Right lobe of liver (tissue), 6 donors: ENCODE results near the gene APOC3. TPM values are rescaled to one million over a fixed set of nuclear protein-coding genes. Genes with fewer than 3 reads are reported as not detected.

Source experiments
- ATAC-seq, 4 donors: fragments of 200-7000 bp; cut with Tn5 transposase; one replicate each; pipeline ENCODE4 v1.9.1; 2020; ENCODE audit warnings: mild to moderate bottlenecking in 4 of 4, moderate library complexity in 4 of 4
- DNase-seq, 3 donors: peaks; one replicate each; pipeline ENCODE4 v3.0.0-alpha.2; 2020
- H3K27ac ChIP-seq, 3 donors: fragments of 200-600 bp; one replicate each; pipeline ENCODE4 v1.8.0; 2022
- H3K27me3 ChIP-seq, 2 donors: fragments of 200-600 bp; one replicate each; pipeline ENCODE4 v1.8.0; 2022
- H3K36me3 ChIP-seq, 4 donors: fragments of 200-600 bp; sonication (generic) in 1 of 4; one replicate each; pipeline versions ENCODE4 v1.5.1 to v1.8.0; 2017 to 2022; ENCODE audit warnings: control low read depth in 1 of 4
- H3K4me1 ChIP-seq, 4 donors: fragments of 200-600 bp; sonication (generic) in 1 of 4; one replicate each; pipeline versions ENCODE4 v1.5.1 to v1.8.0; 2017 to 2022; ENCODE audit warnings: control low read depth in 1 of 4
- H3K4me3 ChIP-seq, 3 donors: fragments of 200-600 bp; one replicate each; pipeline ENCODE4 v1.8.0; 2022
- H3K9me3 ChIP-seq, 4 donors: fragments of 200-600 bp; sonication (generic) in 1 of 4; one replicate each; pipeline versions ENCODE4 v1.5.1 to v1.8.0; 2017 to 2022; ENCODE audit warnings: control low read depth in 1 of 4
- CTCF ChIP-seq, 4 donors: fragments of 200-600 bp in 3 of 4; fragments of 450-650 bp in 1 of 4; IDR thresholded peaks; one replicate each; pipeline versions ENCODE4 v1.5.1 to v1.8.0; 2016 to 2022; ENCODE audit warnings: antibody characterized with exemption in 4 of 4, mild to moderate bottlenecking in 2 of 4
- POLR2A ChIP-seq: fragments of 450-650 bp; IDR thresholded peaks from one replicate; pipeline ENCODE4 v1.6.1; 2017; ENCODE audit warnings: antibody characterized with exemption, mild to moderate bottlenecking
- WGBS: methylation state at CpG from one replicate; pipeline ENCODE4 v1.1.6; 2018; ENCODE audit warnings: low coverage, low lambda C conversion rate; ENCODE audit not compliant: insufficient coverage; ENCODE audit errors: missing lambda C conversion rate; 5-methylcytosine and 5-hydroxymethylcytosine counted together
- intact Hi-C, 2 donors: fragments of 100-400 bp; cut with DNase I; formaldehyde crosslinking; loops; one replicate each; pipeline versions ENCODE4 v1.11.2 to v1.14.1; 2022
- total RNA-seq, 6 experiments: library from RNA; depleted of rRNA in 2 of 6; stranded (reverse); fragments of >200 nt in 2 of 6; fragmentation: NEBNext Ultra II Directional in 3 of 6; extraction: Animal tissue kit (Norgen Biotek cat#: 25700) in 3 of 6; gene quantifications; one replicate each; pipeline versions ENCODE4 v1.1.0 to v1.2.4, GENCODE V29; 2016 to 2023
- donor health status: DM: no; HTN: yes; CAD: no.
- donor health status: DM: no; HTN: no; CAD: no.
- donor health status: DM: no; HTN: no; CAD: no.
- donor health status: DM: no; HTN: yes; CAD: no.
- donor health status: DM: no; HTN: yes; CAD: no.

Gene APOC3
- total RNA-seq, 6 experiments from 2014 or later = 4,225 to 15,106 (median 9,815) TPM

- WGBS = 60% methylated on average over 2 of the region's 6 CpGs
- intact Hi-C loops = loop anchor here in 1 of 2 donors (10.0 kb wide), 1 partner anchor 224 kb away; no protein-coding TSS in a partner anchor
These were observed 51.4 kb downstream of the APOC3 start for GRCh38 chr11:116881143-116881542.

GRCh38 chr11:116882386-116882785, 52.7 kb downstream of the APOC3 start:
- no peak for DNase-seq
- Histone ChIP-seq H3K4me3 (no peak overlapping the region), H3K9me3 (no peaks in the 10 kb centered on the region), H3K27ac (no peak overlapping the region), H3K36me3 (no peaks in the 10 kb centered on the region), H3K4me1 (no peaks in the 10 kb centered on the region), H3K27me3 (no peaks in the 10 kb centered on the region)
- intact Hi-C loops = loop anchor here in 1 of 2 donors (10.0 kb wide), 1 partner anchor 222 kb away; no protein-coding TSS in a partner anchor
- ATAC-seq = no peak
- TF ChIP-seq CTCF (IDR thresholded peaks at IDR 0.05) = no peak
- TF ChIP-seq POLR2A = no peak

More at GRCh38 chr11:116881143-116881542, 51.4 kb downstream of the APOC3 start:
- ATAC-seq (no peak), DNase-seq (no peak)
- Histone ChIP-seq H3K4me3 (no peak overlapping the region), H3K27me3 (no peaks in the 10 kb centered on the region), H3K9me3 (no peaks in the 10 kb centered on the region), H3K27ac (no peak overlapping the region), H3K36me3 (no peaks in the 10 kb centered on the region), H3K4me1 (peaks cover 0 to 5% (median 0%) of the 10 kb centered on the region in 4 donors)
- no peak for TF ChIP-seq CTCF (IDR thresholded peaks at IDR 0.05)
- no peak for TF ChIP-seq POLR2A

Other genes with a start within 250 kb of the APOC3 start
- gene BUD13, start 56.9 kb upstream of the APOC3 start, total RNA-seq = 1 to 10 TPM; 3.6 to 6.3 (median 5.0) TPM
- gene ZPR1, start 41.9 kb upstream of the APOC3 start, total RNA-seq = 10 to 100 TPM; 17.9 to 86.6 (median 30.2) TPM
- gene APOA5, start 38.0 kb upstream of the APOC3 start, total RNA-seq = 1,000 to 10,000 TPM in 1 of 6 experiments, 100 to 1,000 TPM in 4, 10 to 100 TPM in 1; 57.8 to 1,064 (median 724) TPM
- 1,000 to 10,000 TPM in 2 of 6 experiments, 100 to 1,000 TPM in 2, 10 to 100 TPM in 2; 21.9 to 1,288 (median 117) TPM for gene APOA4, start 6.6 kb upstream of the APOC3 start, total RNA-seq
- gene APOA1, start 7.7 kb downstream of the APOC3 start, total RNA-seq = over 10,000 TPM in 2 of 6 experiments, 1,000 to 10,000 TPM in 4; 5,429 to 12,494 (median 8,679) TPM